GM19023 (cell line): ENCODE data around the gene AUTS2.
"Not testable (repeated sequence)": the region's sequence is repeated elsewhere in the genome, so short reads cannot be mapped to it uniquely, and the experiment has no call there.

ENCODE experiments used
- ATAC-seq: cut with Tn5 transposase; IDR thresholded peaks from one replicate; pipeline ENCODE4 v1.9.1; 2021; ENCODE audit warnings: mild to moderate bottlenecking, moderate library complexity; ENCODE audit not compliant: unreplicated experiment

Gene AUTS2

GRCh38 chr7:70703785-70704184 lies 1105.5 kb downstream of the AUTS2 start:
- ATAC-seq = no peak

GRCh38 chr7:70704831-70705346 lies 1106.6 kb downstream of the AUTS2 start:
- no peak for ATAC-seq

GRCh38 chr7:70706204-70706603 lies 1107.9 kb downstream of the AUTS2 start:
- no peak for ATAC-seq

GRCh38 chr7:70706698-70707097 lies 1108.4 kb downstream of the AUTS2 start:
- ATAC-seq = no peak

GRCh38 chr7:70707823-70708243 lies 1109.6 kb downstream of the AUTS2 start:
- ATAC-seq = no peak

- ATAC-seq = no peak
These were observed 1111.8 kb downstream of the AUTS2 start for GRCh38 chr7:70710011-70710480.

- no peak for ATAC-seq
These were observed 1112.4 kb downstream of the AUTS2 start for GRCh38 chr7:70710651-70711050.

DNA sequence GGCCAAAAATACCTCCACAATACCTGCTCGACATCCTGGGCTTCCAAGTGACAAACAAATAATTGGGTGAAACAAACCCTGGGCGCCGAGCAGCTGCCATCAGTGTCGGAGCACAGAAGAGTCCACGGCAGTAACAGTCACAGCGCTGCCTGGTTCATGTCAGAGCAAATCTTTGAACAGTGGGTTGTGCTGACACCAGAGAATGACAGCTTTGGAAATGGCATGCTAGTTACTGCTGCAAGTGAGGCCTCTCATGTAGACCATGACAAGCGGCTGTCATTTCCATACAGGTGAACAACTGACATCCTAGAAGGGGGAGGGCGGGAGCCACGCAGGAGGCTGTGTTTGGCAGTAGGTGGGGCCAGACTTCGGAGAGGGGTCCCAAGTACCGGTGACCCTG lies 1113.2 kb downstream of the AUTS2 start:
- ATAC-seq = no peak

DNA sequence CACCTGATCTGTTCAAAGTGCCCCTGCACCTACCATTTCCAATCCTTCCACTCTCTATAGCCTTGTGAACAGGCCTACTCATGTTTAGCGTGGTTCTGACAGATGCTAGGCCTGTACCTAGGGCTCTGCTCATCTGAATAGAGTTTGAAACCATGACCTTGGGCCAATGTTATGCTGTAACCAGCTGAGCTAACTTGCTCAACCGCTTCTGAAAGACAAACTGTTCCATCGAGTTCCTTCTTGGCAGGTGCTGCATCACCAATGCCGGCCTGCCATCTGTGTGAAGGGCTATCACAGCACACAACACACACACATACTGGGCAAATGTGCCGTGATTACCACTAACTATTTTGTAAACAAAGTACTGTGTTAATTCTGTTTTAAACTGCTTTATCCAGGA lies 1114.7 kb downstream of the AUTS2 start:
- ATAC-seq = no peak

DNA sequence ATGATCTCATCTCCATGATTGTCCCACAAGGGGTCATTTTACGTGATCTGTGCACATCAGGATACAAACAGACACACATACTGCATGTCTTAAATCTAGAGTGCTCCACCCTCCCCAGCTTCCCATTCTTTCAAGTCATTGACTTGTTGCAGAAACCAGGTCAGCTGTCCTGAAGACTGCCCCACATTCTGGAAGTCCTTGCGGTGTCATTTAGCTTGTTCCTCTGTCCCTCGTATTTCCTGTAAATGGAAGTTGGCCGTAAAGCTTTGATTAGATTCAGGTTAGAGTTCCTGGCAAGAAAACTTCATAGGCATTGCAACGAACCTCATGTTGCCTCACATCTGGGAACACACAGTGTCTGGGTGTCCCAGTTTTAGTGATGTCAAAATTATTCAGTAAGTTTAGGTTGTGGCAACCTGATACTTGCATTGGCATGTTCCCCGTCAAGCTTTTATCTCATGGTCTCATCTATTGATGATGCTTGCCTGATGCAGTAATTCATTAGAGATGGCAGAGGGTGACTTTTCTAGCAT lies 1116.3 kb downstream of the AUTS2 start:
- ATAC-seq = no peak

- no peak for ATAC-seq
These were observed 1119.5 kb downstream of the AUTS2 start for GRCh38 chr7:70717553-70718329.

DNA sequence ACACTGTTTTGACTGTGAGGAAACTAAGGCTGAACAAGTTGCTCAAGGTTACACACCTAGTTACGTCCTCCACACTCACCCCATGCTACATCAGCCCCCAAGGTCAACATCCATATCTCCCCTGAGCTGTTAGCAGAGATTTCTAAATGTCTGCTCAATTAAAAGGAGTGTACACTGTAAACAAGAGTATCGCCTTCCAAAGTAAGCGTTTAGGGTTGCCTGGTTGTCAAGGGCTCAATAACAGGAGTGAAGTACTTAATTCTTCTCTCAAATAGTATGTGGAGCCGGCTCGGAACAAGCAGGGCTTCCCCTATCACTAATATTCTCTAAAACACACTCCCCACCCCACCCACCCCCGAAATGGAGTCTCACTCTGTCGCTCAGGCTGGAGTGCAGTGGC lies 1120.8 kb downstream of the AUTS2 start:
- no peak for ATAC-seq

DNA sequence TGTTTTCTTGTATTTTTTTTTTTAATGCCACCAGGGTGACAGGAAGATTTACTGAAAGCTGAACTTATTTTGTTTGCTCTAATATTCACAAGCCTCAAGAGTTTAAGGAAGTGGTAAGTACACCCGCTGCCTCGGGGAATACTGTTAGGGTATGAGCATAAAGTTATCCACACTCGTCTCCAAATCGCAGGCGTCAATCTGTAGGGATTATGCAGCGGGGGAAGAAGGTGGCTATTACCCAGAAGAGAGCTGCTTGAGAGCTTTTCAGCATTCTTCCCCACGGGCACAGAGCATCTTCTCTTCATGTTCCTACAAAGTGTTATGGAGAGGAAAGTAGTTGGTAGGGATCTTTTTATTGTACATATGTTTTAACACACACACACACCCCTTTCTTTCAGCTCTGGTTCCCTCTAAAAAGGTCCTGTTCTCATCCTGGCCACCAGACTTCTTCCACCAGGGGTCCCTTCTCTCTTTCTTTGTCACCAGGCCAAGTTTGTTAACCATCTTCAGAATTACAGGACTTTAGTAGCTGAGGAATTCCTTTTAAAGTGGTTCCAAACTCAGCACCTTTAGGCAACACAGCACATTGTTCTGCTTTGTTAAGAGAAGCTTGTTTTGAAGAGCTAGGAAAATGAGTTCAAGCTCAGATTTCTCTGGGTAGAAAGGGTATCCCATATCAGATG lies 1122.1 kb downstream of the AUTS2 start:
- no peak for ATAC-seq

DNA sequence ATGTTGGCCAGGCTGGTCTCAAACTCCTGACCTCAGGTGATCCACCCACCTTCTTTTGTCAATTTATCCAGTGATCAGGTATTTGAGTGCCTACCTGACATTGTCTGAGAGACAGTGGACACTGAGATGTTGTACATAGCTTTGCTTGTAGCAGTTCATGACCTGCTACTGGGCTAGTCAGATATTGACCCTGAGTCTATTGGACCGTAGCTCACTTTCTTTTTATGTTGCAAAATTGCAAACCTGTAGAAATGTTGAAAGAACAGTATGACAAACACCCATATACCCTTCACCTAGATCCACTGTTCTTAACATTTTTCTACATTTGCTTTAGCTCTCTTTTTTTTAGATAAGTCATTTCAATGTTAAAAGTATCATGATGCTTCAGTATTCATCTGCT lies 1123.2 kb downstream of the AUTS2 start:
- no peak for ATAC-seq

DNA sequence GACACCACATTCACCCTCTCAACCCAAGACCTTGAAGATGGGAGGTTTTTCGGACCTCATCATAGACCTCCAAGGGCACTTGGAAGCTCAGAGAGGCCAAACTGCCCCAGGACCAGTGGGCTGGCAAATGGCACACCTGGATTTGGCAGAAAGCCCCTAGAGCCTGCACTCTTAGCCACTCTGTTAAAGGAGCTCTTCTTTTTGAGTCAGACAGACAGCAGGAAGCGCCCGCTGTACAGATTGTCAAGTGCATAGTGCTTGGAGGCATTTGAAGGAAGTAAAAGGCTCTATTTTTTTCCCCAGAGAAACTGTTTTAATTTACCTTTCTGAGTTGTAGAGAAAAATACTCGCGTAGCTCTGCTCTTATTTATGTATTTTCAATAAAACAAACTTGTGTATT lies 1125.1 kb downstream of the AUTS2 start:
- no peak for ATAC-seq

DNA sequence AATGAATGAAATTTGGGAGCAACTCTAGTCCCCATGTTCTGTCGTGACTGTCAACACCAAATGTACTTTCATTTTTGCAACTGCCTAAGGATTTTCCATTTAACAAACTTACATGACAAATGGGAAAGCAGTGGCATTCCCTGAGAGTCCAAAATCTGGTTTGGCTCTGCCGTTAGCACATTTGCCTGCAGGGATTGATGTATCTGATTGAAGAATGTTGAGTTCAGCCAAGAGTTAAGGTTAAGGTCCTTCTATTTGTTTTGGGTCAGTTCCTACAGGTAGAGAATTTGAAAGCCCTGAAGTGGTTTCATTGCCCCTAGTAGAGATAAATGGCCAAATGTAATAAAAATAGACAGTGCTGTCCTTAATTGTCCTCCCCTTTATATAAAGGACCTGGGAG lies 1127.2 kb downstream of the AUTS2 start:
- ATAC-seq = no peak

DNA sequence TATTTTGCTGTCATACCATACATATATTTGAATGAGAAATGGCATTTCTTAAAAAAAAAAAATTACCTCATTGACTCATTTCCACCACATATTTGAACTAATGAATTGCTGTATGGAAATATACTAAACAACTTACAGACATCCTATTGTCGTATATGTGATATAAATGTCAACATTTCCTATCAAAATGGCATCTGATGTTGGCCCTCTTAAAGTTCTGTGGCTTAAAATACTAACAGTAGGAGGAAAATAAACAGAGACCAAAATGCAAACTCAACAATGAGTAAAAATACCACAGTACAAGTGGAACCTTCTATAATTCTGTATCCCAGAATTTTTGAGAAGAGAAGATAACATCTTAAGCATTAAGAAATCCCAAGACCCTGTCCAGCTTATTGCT lies 1128.0 kb downstream of the AUTS2 start:
- no peak for ATAC-seq

DNA sequence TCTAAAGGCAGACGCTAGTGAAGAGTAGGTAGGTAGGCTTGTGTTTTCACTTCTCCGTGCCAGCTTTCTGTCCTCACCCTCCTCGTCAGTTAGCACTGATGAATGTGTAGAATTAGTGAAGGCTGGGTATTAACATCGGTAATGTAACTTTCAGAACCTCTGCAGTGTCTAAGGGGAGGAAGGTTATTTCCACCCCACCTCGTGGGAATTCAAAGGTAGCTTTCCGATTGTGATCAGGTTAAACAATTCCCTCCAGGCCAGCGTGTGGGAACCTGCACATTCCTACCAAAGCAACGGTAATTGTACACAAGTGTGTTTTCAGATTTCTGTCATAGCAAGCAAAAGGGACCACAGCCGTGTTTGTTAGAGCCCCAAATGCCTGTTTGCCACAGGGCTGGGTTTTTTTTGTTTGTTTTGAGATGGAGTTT lies 1128.7 kb downstream of the AUTS2 start:
- peak; percentile 58 for ATAC-seq

- ATAC-seq = no peak
These were observed 1129.6 kb downstream of the AUTS2 start for GRCh38 chr7:70727861-70728260.

GRCh38 chr7:70728872-70729552 lies 1130.7 kb downstream of the AUTS2 start:
- no peak for ATAC-seq

DNA sequence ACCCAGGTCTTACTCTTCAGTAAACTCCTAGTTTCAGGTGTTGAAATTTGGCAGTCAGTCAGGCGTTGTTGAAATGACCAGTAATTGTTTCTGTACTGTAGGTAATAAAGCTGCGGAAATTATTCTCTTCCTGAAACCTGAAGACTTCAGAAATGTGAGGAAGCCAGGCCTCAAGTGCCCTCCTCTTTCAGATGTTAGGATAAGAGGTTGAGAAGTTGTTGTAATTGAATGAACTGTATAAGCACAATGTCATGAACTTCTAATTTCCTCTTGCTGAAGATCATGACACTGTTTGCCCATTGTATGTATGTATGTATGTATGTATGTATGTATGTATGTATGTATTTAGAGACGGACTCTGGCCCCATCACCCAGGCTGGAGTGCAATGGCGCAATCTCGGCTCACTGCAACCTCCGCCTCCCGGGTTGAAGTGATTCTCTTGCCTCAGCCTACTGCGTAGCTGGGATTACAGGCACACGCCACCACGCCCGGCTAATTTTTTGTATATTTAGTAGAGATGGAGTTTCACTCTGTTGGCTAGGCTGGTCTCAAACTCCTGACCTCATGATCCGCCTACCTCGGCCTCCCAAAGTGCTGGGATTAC lies 1131.4 kb downstream of the AUTS2 start:
- ATAC-seq = not testable (repeated sequence)
